Astrocyte of the cerebellum (primary cell): Measurements from ENCODE around the gene WDR1.

Source experiments
- DNase-seq: peaks from one replicate; pipeline ENCODE4 v3.0.0-alpha.2; 2011; ENCODE audit warnings: low read depth
- H3K4me3 ChIP-seq: 2 replicates; pipeline ENCODE4 v1.5.1; 2011; ENCODE audit warnings: mild to moderate bottlenecking, low read depth, low read length, moderate library complexity
- in situ Hi-C: cut with HindIII; loops from 2 replicates; pipeline ENCODE4 v1.10.0; 2017; ENCODE audit warnings: low sequenced_read_pairs
- TF ChIP-seq, protein P1 (sequence below): IDR thresholded peaks from 2 replicates; pipeline ENCODE4 v1.5.1; 2012; ENCODE audit warnings: low read length, low read depth, moderate library complexity, mild to moderate bottlenecking; ENCODE audit errors: missing control alignments

The WDR1 gene

DNA sequence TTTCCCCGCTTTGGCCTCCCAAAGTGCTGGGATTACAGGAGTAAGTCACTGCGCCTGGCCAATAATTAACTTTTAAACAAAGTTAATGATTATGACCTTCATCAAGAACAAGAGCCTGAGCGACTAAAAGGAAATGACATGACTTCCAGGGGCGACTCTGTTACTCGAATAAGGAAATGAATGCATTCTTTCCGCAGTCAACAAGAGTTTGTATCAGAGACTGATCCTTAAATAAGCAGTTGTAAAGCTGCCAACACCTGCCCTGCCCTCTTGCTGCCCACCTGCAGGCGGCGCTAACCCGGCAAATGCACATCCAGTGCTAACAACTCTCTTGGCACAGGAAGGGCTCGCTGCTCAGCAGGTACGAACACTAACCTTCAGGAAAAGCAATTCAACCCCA lies 27.3 kb downstream of the WDR1 start:
- no peak overlapping the region for H3K4me3 ChIP-seq
- in situ Hi-C loops: no loop called here
- no peak for DNase-seq
- TF ChIP-seq, protein P1, sequence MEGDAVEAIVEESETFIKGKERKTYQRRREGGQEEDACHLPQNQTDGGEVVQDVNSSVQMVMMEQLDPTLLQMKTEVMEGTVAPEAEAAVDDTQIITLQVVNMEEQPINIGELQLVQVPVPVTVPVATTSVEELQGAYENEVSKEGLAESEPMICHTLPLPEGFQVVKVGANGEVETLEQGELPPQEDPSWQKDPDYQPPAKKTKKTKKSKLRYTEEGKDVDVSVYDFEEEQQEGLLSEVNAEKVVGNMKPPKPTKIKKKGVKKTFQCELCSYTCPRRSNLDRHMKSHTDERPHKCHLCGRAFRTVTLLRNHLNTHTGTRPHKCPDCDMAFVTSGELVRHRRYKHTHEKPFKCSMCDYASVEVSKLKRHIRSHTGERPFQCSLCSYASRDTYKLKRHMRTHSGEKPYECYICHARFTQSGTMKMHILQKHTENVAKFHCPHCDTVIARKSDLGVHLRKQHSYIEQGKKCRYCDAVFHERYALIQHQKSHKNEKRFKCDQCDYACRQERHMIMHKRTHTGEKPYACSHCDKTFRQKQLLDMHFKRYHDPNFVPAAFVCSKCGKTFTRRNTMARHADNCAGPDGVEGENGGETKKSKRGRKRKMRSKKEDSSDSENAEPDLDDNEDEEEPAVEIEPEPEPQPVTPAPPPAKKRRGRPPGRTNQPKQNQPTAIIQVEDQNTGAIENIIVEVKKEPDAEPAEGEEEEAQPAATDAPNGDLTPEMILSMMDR: peak; percentile 42

DNA sequence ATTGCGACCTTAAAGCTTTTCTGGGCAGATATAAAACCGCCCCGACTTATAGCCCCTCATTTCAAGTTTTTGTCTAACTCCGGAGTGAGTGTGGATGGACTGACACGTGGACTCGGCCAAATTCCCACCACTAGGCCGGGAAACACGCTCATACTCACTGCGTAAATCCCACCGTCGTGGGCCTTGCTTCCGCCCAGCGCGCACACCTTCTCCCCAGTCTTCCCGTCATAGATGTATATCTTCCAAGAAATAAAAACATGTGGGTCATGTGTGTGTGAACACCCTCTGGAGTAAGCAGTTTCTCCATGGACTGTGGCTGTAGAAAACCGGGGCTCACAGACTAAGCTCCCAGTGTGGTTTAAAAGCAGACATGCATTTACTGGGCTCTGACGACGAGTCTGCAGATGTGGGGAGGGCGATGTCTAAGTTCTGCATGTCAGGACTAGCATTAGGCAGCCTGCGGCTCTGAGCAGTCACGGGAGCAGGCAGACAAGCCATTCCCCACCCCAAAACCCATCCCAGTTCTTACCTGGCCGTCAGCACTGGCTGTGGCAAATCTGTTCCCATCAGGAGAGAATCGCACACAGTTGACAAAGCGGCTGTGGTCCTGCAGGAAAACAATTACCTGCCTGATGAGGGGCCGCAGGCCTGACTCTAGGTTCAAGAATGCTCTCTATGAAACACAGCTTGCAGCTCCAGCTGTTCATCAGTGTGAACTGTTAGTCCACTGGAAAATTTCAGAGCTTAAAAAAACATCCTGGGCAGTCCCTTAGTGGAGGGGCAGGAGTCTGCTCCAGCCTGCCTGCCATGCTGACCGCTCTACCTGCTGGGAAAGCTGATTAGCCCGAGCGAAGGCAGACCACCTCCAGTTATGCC lies 28.2 kb downstream of the WDR1 start:
- no peak overlapping the region for H3K4me3 ChIP-seq
- no peak for DNase-seq
- TF ChIP-seq, protein P1: no peak
- in situ Hi-C loops: no loop called here

DNA sequence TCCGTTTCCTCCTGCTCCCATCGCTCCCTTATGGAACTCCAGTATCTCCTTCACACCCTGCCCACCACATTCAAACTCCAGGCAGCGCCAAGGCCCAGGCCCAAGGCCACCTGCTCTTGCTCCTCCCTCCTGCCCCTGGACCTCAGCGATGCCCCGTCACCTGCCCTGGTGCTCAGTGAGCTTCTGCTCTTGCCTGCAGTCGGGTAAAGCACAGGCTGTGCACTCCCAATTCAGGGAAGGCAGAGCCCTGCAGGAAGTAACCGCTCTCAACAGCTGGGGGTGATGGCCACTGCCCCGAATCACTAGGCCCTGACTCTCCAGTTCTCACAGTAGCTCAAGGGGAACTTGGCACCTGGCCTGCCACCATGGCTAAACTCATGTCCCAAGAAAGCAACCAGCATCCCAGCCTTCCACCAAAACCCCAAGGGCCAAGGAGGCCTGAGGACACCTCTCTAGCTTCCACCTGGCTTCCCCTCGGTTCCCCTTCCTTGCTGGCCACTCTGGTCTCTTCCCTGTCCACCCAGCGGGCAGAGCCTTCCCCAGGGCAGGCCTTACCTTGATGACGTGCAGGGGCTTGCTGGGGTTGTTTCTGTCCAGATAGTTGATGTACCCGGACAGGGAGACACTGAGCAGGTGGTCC lies 29.3 kb downstream of the WDR1 start:
- no peak for DNase-seq
- no peak overlapping the region for H3K4me3 ChIP-seq
- TF ChIP-seq, protein P1: no peak
- in situ Hi-C loops: no loop called here

- in situ Hi-C loops: no loop called here
- TF ChIP-seq, protein P1: no peak
- H3K4me3 ChIP-seq: no peak overlapping the region
- no peak for DNase-seq
These were observed 30.0 kb downstream of the WDR1 start for GRCh38 chr4:10086506-10087120.

DNA sequence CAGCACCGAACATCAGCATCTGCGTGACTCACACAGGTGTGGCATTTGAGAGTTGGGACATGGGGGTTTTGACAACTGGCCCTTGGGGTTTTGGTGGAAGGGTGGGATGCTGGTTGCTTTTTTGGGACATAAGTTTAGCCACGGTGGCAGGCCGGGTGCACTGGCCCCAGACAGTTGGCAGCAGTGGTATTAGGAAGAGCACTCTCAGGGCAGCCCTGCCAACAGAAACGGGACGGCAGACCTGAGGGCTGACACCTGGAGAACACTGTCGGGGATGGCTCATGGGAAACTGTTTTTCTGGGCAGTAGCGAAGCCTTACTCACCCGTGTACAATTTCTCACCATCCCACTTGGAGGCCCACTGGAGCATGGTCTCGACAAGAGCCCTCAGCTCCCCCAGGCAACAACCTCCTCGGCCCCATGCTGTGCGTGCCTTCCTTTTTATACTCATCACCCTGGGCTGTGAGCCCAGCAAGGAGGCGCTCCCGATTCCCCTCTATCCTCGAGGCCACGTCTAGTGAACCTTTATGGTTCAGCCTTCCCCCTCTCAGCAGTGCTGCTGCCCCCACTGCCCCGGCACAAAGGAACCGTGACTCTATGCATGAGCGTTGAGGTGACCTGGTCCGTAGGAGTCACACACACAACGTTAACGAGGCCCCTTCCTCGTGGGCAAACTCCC lies 30.6 kb downstream of the WDR1 start:
- DNase-seq: no peak
- H3K4me3 ChIP-seq: no peak overlapping the region
- TF ChIP-seq, protein P1: no peak
- in situ Hi-C loops: no loop called here

DNA sequence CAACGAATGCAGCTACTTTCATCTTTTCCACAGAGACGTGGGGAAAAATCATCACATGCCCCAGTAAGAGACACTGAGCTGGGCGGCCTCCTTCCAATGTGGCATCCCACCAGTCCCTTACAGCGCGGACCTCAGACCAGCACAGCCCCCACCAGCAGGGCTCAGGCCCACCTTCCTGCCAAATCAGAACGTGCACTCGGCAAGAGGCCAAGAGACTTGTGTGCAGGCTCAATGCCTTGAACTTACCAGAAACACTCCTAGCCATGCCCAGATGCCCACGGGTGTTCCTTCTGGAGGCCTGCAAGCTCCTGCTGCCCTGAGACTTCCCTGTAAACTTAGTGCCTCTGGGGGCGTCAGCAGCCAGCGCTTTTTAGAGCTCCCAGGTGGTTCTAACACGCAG lies 31.2 kb downstream of the WDR1 start:
- TF ChIP-seq, protein P1: no peak
- no peak for DNase-seq
- H3K4me3 ChIP-seq: no peak overlapping the region
- in situ Hi-C loops: no loop called here
